Panc1 (cell line): ENCODE results near the gene OR2T29. TPM values are rescaled to one million over a fixed set of nuclear protein-coding genes. Genes with fewer than 3 reads are reported as not detected.

ENCODE experiments used
- ATAC-seq: fragments of 200-7000 bp; cut with Tn5 transposase; 2 replicates; pipeline ENCODE4 v1.9.1; 2020; ENCODE audit warnings: mild to moderate bottlenecking, moderate library complexity
- BruUV-seq: library from RNA; stranded (reverse); fragments of 400-500 nt; replicated peaks from 2 replicates; lab custom pipeline; 2021; lab: Mats Ljungman, UMichigan
- CTCF ChIA-PET: fragments of 300-600 bp; sonication (Branson Sonifier 250); formaldehyde crosslinking; loops from one replicate; lab custom pipeline; 2022; ENCODE audit warnings: antibody characterized with exemption; lab: Charles Lee
- POLR2A ChIA-PET: fragments of 300-600 bp; sonication (Branson Sonifier 250); formaldehyde crosslinking; loops from one replicate; lab custom pipeline; 2022; ENCODE audit warnings: antibody characterized with exemption; lab: Charles Lee
- DNase-seq: peaks from one replicate; pipeline ENCODE4 v3.0.0-alpha.2; 2010; ENCODE audit warnings: low read depth, low spot score
- H3K27ac ChIP-seq: 2 replicates; pipeline ENCODE4 v1.5.1; 2011; ENCODE audit warnings: mild to moderate bottlenecking, low read length, inconsistent platforms
- H3K27me3 ChIP-seq: fragments of 200-500 bp; sonication (Bioruptor generic); 2 replicates; pipeline ENCODE4 v1.6.0; 2014; ENCODE audit warnings: low read length, inconsistent platforms; ENCODE audit not compliant: control insufficient read depth, insufficient read depth
- H3K36me3 ChIP-seq: fragments of 200-500 bp; sonication (Bioruptor generic); 2 replicates; pipeline ENCODE4 v1.5.1; 2014; ENCODE audit warnings: inconsistent platforms, mild to moderate bottlenecking, low read length, moderate library complexity; ENCODE audit not compliant: control insufficient read depth, insufficient read depth
- H3K4me1 ChIP-seq: 2 replicates; pipeline ENCODE4 v1.5.1; 2011; ENCODE audit warnings: inconsistent platforms, mild to moderate bottlenecking, low read length, moderate library complexity; ENCODE audit not compliant: control insufficient read depth, insufficient read depth
- H3K4me3 ChIP-seq, 2 experiments: 2 replicates each; pipeline ENCODE4 v1.5.1; 2011 to 2012; ENCODE audit warnings: low read depth in 2 of 2, low read length in 2 of 2, mild to moderate bottlenecking in 2 of 2, inconsistent platforms in 1 of 2, moderate library complexity in 1 of 2
- H3K9me3 ChIP-seq: fragments of 200-500 bp; sonication (Bioruptor generic); 2 replicates; pipeline ENCODE4 v1.5.1; 2014; ENCODE audit warnings: low read depth, mild to moderate bottlenecking, inconsistent platforms, low read length, moderate library complexity; ENCODE audit not compliant: control insufficient read depth, insufficient read depth
- CTCF ChIP-seq: fragments of 450-650 bp; IDR thresholded peaks from 2 replicates; pipeline ENCODE4 v1.5.1; 2017; ENCODE audit warnings: mild to moderate bottlenecking
- POLR2AphosphoS5 ChIP-seq: IDR thresholded peaks from 2 replicates; pipeline ENCODE4 v1.6.1; 2012; ENCODE audit warnings: mild to moderate bottlenecking, low read depth, low read length, moderate library complexity
- REST ChIP-seq, 2 experiments: IDR thresholded peaks; 2 replicates each; pipeline ENCODE4 v1.6.1; 2011 to 2012; ENCODE audit warnings: low read depth in 2 of 2, control low read depth in 1 of 2, low read length in 1 of 2, mild to moderate bottlenecking in 1 of 2, moderate library complexity in 1 of 2; ENCODE audit not compliant: insufficient read depth in 1 of 2
- SIN3A ChIP-seq: IDR thresholded peaks from 2 replicates; pipeline ENCODE4 v1.6.1; 2012; ENCODE audit warnings: low read depth, mild to moderate bottlenecking, low read length, moderate library complexity, borderline replicate concordance; ENCODE audit not compliant: insufficient read depth
- TCF7L2 ChIP-seq: IDR thresholded peaks from 2 replicates; pipeline ENCODE4 v1.6.1; 2011; ENCODE audit warnings: mild to moderate bottlenecking, low read depth, low read length, inconsistent platforms
- in situ Hi-C: cut with HindIII; loops from 2 replicates; pipeline ENCODE4 v1.10.0; 2016; ENCODE audit warnings: low sequenced_read_pairs, low pct_unique_long_range_greater_than_20kb
- intact Hi-C: fragments of 100-400 bp; cut with micrococcal nuclease; formaldehyde crosslinking; loops from one replicate; pipeline ENCODE4 v1.10.0; 2022; ENCODE audit not compliant: unreplicated experiment
- total RNA-seq: library from RNA; stranded (reverse); gene quantifications from one replicate; pipeline ENCODE4 v1.2.1, GENCODE V29; 2021; ENCODE audit not compliant: unreplicated experiment

OR2T29 gene
- total RNA-seq, 1 experiment from 2014 or later = not detected

GRCh38 chr1:248596615-248597014 is 34.0 kb upstream of the OR2T29 start:
- H3K9me3 ChIP-seq = no peaks in the 10 kb centered on the region
- POLR2A ChIA-PET = no interaction called here
- no peak overlapping the region for H3K4me3 ChIP-seq
- in situ Hi-C loops = no loop called here
- intact Hi-C loops = no loop called here
- no peak overlapping the region for H3K27ac ChIP-seq
- H3K36me3 ChIP-seq = no peaks in the 10 kb centered on the region
- ATAC-seq (no peak), DNase-seq (no peak)
- H3K27me3 ChIP-seq = no peaks in the 10 kb centered on the region
- CTCF ChIA-PET = no interaction called here
- no peaks in the 10 kb centered on the region for H3K4me1 ChIP-seq
- no TSS peak for BruUV-seq
- TF ChIP-seq SIN3A (no peak), CTCF (no peak), REST (IDR thresholded peaks at IDR 0.05; ENCODE audit: insufficient read depth in 1 of 2, low read depth in 2 of 2, low read length in 1 of 2) (no peak), TCF7L2 (no peak), POLR2AphosphoS5 (no peak)

GRCh38 chr1:248593226-248593625 is 30.7 kb upstream of the OR2T29 start:
- in situ Hi-C loops (no loop called here), intact Hi-C loops (no loop called here)
- CTCF ChIA-PET = no interaction called here
- H3K4me1 ChIP-seq = no peaks in the 10 kb centered on the region
- H3K27me3 ChIP-seq = no peaks in the 10 kb centered on the region
- TF ChIP-seq CTCF = no peak
- TF ChIP-seq SIN3A = no peak
- TF ChIP-seq TCF7L2 = no peak
- no peak for TF ChIP-seq REST (IDR thresholded peaks at IDR 0.05; ENCODE audit: insufficient read depth in 1 of 2, low read depth in 2 of 2, low read length in 1 of 2)
- TF ChIP-seq POLR2AphosphoS5 = no peak
- no peak overlapping the region for H3K27ac ChIP-seq
- H3K36me3 ChIP-seq = no peaks in the 10 kb centered on the region
- no peaks in the 10 kb centered on the region for H3K9me3 ChIP-seq
- BruUV-seq = no TSS peak
- ATAC-seq = no peak
- DNase-seq = no peak
- no peak overlapping the region for H3K4me3 ChIP-seq
- POLR2A ChIA-PET = no interaction called here
